ENCODE data around the gene MRFAP1L1.

DNA sequence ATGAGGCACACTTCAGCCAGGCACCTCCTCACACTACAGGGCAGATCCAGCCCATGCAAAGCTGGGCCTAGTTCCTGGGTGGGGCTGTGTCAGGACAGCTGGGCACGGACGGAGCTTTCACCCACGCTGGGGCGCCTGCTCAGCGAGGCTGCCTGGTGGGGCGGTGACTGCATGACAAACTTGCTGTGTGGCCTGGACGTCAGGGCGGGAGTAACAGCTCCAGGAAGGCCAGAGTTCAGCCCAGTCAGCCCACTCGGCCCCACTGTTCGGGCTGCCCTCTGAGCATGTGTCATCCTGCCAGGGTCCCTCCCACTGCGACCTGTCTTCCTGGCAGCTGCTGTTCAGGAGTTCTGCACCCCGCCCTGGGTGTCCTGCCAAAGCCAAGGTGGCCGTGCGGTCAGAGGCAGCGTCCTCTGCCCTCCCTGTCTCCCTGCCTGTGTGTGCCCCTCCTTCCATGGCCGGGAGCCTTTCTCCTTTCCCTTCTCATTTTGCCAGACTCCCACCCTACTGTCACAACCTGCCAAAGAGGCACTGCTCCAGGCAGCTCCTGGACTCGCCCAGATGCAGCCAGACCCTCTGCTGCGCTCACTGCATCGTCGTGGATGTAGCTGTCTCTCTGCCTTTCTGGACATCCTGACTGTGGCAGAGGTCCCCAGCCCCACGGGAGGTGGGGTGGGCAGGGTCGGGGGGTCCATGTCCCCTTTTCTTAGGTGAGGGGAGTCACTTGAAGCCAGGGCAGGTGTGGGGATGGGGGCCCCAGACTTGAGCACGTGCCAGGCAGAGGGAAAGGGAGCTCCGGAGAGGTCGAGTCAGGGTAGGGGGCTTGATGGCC is 39.9 kb upstream of the MRFAP1L1 start:
- TF ChIP-seq, protein P1, sequence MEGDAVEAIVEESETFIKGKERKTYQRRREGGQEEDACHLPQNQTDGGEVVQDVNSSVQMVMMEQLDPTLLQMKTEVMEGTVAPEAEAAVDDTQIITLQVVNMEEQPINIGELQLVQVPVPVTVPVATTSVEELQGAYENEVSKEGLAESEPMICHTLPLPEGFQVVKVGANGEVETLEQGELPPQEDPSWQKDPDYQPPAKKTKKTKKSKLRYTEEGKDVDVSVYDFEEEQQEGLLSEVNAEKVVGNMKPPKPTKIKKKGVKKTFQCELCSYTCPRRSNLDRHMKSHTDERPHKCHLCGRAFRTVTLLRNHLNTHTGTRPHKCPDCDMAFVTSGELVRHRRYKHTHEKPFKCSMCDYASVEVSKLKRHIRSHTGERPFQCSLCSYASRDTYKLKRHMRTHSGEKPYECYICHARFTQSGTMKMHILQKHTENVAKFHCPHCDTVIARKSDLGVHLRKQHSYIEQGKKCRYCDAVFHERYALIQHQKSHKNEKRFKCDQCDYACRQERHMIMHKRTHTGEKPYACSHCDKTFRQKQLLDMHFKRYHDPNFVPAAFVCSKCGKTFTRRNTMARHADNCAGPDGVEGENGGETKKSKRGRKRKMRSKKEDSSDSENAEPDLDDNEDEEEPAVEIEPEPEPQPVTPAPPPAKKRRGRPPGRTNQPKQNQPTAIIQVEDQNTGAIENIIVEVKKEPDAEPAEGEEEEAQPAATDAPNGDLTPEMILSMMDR (IDR thresholded peaks at IDR 0.05; ENCODE audit: low read length): no peak
- no peak for TF ChIP-seq EZH2 (IDR thresholded peaks at IDR 0.05; ENCODE audit: borderline replicate concordance, low read length)

All from OCI-LY1 (cell line).